Measurements from ENCODE around the gene SPPL2B.
A peak's percentile ranks its signal among the peaks of the same experiment; 100 is the strongest.

The SPPL2B gene

DNA sequence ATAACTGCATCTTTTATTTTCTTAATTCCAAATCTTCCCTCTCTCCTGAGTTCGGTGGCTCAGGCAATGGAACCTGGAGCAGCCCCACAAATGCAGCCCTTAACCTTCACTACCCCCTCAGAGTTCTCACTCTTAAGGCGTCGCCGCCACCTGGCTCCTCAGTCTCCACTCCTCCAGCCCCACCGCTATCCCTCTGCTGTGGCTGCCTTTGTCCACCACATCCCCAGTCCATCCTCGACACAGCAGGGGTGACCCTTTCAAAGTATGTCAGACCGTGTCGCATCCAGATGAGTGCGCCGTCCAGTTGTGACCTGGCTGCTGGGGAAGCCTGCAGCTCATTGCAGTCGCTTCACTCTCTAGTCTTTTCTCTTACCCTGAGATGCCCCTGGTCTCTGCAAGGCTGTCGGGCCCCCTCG, 1.0 kb downstream of the SPPL2B start:
- no peaks in the 10 kb centered on the region for H3K27me3 ChIP-seq (ENCODE audit: control insufficient read depth, insufficient read depth, low read length)
- H3K9ac ChIP-seq (ENCODE audit: low read length) = peak overlapping the region; percentile 90
- H3K4me3 ChIP-seq (ENCODE audit: low read length) = peak overlapping the region; percentile 80
- no peaks in the 10 kb centered on the region for H3K36me3 ChIP-seq (ENCODE audit: control insufficient read depth, insufficient read depth, low read length)
- peaks cover 56% of the 10 kb centered on the region for H3K4me1 ChIP-seq (ENCODE audit: control insufficient read depth, insufficient read depth, low read length)
- no peaks in the 10 kb centered on the region for H3K9me3 ChIP-seq (ENCODE audit: control insufficient read depth, low read length)

DNA sequence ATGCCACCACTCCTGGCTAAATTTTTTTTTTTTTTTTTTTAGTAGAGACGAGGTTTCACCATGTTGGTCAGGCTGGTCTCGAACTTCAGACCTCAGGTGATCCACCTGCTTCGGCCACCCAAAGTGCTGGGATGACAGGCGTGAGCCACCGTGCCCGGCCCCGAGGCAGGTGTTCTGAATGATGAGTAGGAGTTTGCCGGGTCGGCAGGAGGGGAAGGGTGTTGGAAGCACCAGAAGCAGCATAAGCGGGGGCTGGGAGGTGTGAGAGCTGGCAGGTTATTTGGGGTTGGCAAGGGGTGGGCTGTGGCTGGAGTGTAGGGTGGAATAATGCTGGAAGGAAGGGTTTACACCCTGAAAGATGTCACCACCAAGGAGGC, 1.8 kb downstream of the SPPL2B start:
- Histone ChIP-seq H3K4me3 (ENCODE audit: low read length) (peak overlapping the region; percentile 60), H3K4me1 (ENCODE audit: control insufficient read depth, insufficient read depth, low read length) (peaks cover 60% of the 10 kb centered on the region), H3K9me3 (ENCODE audit: control insufficient read depth, low read length) (no peaks in the 10 kb centered on the region), H3K27me3 (ENCODE audit: control insufficient read depth, insufficient read depth, low read length) (no peaks in the 10 kb centered on the region), H3K9ac (ENCODE audit: low read length) (peak overlapping the region; percentile 76), H3K36me3 (ENCODE audit: control insufficient read depth, insufficient read depth, low read length) (no peaks in the 10 kb centered on the region)

DNA sequence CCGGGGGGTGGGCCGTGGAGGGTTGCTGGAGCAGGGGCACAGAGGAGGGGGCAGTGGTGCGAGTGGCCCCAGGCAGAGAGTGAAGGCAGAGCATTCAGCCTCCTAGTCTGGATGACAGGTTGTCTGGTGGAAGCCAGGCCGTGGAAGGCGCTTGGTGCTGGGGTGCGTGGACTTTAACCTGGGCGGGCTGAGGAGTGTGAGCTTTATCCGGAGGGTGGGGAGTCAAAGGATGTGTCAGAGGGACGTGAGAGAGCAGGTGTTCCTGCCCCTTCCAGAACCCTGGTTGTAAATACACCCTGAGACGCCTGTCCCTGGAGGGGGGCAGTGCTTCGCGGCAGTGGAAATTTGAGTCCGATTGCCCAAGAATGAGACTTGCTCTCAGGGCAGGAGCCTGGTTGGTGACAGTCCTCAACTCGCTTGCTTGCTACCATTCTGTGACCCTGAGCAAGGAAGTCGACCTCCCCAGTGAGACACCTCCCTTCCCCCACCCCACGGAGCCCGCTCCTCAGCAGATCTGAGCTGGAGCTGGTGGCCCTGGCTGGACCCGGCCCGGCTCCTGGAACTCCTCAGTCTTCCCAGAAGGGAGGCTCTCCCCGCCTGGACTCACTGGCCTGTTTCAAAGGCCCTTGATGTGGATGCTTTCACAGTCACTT, 2.3 kb downstream of the SPPL2B start:
- Histone ChIP-seq H3K9ac (ENCODE audit: low read length) (peak overlapping the region; percentile 76), H3K9me3 (ENCODE audit: control insufficient read depth, low read length) (no peaks in the 10 kb centered on the region), H3K27me3 (ENCODE audit: control insufficient read depth, insufficient read depth, low read length) (no peaks in the 10 kb centered on the region), H3K36me3 (ENCODE audit: control insufficient read depth, insufficient read depth, low read length) (no peaks in the 10 kb centered on the region), H3K4me3 (ENCODE audit: low read length) (peak overlapping the region; percentile 60), H3K4me1 (ENCODE audit: control insufficient read depth, insufficient read depth, low read length) (peaks cover 60% of the 10 kb centered on the region)

DNA sequence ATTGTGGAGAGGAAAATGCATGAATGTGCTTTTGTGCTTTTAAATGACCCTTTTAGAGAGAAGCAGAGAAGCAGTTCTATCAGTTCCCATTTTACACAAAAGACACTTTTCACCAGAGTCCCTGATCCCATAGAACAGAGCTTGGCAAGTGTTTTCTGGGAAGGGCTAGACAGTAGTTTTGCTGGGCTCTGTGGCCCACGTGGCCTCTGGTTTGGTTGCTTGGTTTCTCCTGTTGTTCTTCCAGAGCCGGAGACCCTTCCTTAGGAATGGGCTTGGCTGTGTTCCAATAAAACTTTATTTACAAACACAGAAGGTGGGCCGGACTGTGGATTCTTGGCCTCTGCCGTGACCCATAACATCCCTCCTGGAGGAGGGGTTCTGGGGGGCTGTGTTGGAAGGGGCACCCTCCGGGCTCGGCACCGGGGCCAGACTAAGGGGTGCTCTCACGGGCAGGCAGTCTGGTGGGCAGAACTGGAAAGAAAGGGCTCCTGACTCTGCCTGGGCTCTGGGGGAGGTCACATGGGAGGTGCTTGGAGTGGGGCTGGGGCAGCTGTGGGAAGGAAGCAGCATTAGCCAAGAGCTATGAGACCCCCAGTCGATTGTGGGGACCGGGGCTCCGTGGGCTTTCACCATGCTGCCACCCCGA, 3.2 kb downstream of the SPPL2B start:
- Histone ChIP-seq H3K4me3 (ENCODE audit: low read length) (peak overlapping the region; percentile 60), H3K4me1 (ENCODE audit: control insufficient read depth, insufficient read depth, low read length) (peaks cover 58% of the 10 kb centered on the region), H3K9ac (ENCODE audit: low read length) (peak overlapping the region; percentile 76), H3K27me3 (ENCODE audit: control insufficient read depth, insufficient read depth, low read length) (no peaks in the 10 kb centered on the region), H3K9me3 (ENCODE audit: control insufficient read depth, low read length) (no peaks in the 10 kb centered on the region), H3K36me3 (ENCODE audit: control insufficient read depth, insufficient read depth, low read length) (no peaks in the 10 kb centered on the region)

DNA sequence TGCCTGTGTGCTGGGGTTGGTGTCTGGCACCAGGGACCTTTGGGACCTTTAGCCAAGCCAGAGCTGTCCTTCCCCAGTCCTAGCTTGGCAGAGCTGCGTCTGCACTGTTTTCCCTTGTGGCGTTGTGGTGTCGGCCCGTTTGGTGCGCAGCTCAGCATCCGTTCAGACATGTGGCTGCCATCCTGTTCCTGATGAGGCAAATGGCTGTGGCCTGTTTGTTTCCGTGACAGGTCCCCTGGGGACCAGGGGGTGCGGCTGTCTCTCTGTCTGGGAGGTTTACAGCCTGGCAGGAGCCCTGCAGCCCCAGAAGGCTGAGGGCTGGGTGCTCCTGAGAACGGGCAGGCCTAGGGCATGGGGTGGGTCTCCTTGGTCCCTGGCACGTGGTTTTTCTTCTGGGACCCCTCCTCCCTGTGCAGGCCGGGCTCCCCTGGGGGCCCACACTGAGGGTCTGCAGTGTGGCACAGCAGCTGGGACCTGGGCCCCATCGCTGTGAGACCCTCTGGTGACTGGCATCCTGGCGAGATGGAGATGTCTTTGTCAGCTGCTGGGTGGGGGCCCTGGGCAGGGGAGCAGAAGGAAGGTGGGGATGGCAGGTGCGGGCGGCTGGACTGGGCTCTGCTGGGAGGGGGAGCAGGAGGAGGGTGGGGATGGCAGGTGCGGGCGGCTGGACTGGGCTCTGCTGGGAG, 4.0 kb downstream of the SPPL2B start:
- Histone ChIP-seq H3K9me3 (ENCODE audit: control insufficient read depth, low read length) (no peaks in the 10 kb centered on the region), H3K4me1 (ENCODE audit: control insufficient read depth, insufficient read depth, low read length) (peaks cover 50% of the 10 kb centered on the region), H3K4me3 (ENCODE audit: low read length) (no peak overlapping the region), H3K9ac (ENCODE audit: low read length) (peak overlapping the region; percentile 53), H3K27me3 (ENCODE audit: control insufficient read depth, insufficient read depth, low read length) (no peaks in the 10 kb centered on the region), H3K36me3 (ENCODE audit: control insufficient read depth, insufficient read depth, low read length) (no peaks in the 10 kb centered on the region)

DNA sequence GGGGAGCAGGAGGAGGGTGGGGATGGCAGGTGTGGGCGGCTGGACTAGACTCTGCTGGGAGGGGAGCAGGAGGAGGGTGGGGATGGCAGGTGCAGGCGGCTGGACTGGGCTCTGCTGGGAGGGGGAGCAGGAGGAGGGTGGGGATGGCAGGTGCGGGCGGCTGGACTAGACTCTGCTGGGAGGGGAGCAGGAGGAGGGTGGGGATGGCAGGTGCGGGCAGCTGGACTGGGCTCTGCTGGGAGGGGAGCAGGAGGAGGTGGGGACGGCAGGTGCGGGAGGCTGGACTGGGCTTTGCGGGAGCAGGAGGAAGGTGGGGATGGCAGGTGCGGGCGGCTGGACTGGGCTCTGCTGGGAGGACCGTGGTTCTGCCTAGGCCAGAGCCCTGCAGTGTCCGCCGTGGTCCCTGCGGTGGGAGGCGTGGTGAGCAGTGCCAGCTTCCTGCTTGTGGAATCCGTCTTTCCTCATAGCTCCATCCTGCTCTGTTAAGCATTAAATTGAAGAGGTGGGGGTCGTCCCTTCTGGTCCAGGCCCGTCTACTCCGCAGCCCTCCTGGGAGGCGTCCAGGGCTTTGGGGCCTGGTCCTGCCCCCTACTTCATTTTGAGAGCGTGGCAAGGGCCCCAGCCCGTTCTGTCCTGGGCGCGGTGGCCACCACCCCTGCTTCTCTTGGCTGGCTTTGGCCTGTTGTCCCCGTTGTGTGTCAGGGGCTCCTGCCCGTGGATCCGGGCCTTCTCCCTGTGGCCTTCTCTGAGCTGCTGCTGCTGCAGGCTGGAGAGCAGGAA, 4.7 kb downstream of the SPPL2B start:
- Histone ChIP-seq H3K27me3 (ENCODE audit: control insufficient read depth, insufficient read depth, low read length) (no peaks in the 10 kb centered on the region), H3K4me1 (ENCODE audit: control insufficient read depth, insufficient read depth, low read length) (peaks cover 48% of the 10 kb centered on the region), H3K9me3 (ENCODE audit: control insufficient read depth, low read length) (no peaks in the 10 kb centered on the region), H3K36me3 (ENCODE audit: control insufficient read depth, insufficient read depth, low read length) (no peaks in the 10 kb centered on the region), H3K9ac (ENCODE audit: low read length) (peak overlapping the region; percentile 65), H3K4me3 (ENCODE audit: low read length) (no peak overlapping the region)

- H3K27me3 ChIP-seq (ENCODE audit: control insufficient read depth, insufficient read depth, low read length) = no peaks in the 10 kb centered on the region
- H3K9ac ChIP-seq (ENCODE audit: low read length) = peak overlapping the region; percentile 65
- no peak overlapping the region for H3K4me3 ChIP-seq (ENCODE audit: low read length)
- H3K9me3 ChIP-seq (ENCODE audit: control insufficient read depth, low read length) = no peaks in the 10 kb centered on the region
- H3K4me1 ChIP-seq (ENCODE audit: control insufficient read depth, insufficient read depth, low read length) = peaks cover 48% of the 10 kb centered on the region
- H3K36me3 ChIP-seq (ENCODE audit: control insufficient read depth, insufficient read depth, low read length) = no peaks in the 10 kb centered on the region
These were observed 5.3 kb downstream of the SPPL2B start for GRCh38 chr19:2333807-2334211.

- Histone ChIP-seq H3K27me3 (ENCODE audit: control insufficient read depth, insufficient read depth, low read length) (no peaks in the 10 kb centered on the region), H3K4me3 (ENCODE audit: low read length) (no peak overlapping the region), H3K9ac (ENCODE audit: low read length) (peak overlapping the region; percentile 65), H3K4me1 (ENCODE audit: control insufficient read depth, insufficient read depth, low read length) (peaks cover 54% of the 10 kb centered on the region), H3K9me3 (ENCODE audit: control insufficient read depth, low read length) (no peaks in the 10 kb centered on the region), H3K36me3 (ENCODE audit: control insufficient read depth, insufficient read depth, low read length) (no peaks in the 10 kb centered on the region)
These were observed 5.9 kb downstream of the SPPL2B start for GRCh38 chr19:2334426-2334825.

DNA sequence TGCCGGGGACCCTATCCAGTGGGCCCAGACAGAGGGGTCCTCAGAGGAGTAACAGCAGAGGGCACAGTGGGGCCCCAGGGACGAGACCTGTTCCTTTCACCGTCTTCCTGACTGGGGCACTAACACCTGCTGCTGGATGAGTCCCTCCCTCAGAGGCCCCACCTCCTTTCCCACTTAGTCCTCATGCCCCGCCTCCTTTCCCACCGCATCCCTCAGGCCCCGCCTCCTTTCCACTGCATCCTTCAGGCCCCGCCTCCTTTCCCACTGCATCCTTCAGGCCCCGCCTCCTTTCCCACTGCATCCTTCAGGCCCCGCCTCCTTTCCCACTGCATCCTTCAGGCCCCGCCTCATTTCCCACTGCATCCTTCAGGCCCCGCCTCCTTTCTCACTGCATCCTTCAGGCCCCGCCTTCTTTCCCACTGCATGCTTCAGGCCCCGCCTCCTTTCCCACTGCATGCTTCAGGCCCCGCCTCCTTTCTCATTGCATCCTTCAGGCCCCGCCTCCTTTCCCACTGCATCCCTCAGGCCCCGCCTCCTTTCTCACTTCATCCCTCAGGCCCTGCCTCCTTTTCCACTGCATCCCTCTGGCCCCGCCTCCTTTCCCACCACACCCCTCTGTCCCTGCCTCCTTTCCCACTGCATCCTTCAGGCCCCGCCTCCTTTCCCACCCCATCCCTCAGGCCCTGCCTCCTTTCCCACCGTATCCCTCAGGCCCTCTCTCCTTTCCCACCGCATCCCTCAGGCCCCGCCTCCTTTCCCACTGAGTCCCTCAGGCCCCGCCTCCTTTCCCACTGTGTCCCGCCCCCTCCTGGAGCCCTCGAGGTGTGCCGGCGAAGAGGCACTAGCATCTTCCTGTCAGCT, 6.7 kb downstream of the SPPL2B start:
- Histone ChIP-seq H3K9ac (ENCODE audit: low read length) (no peak overlapping the region), H3K36me3 (ENCODE audit: control insufficient read depth, insufficient read depth, low read length) (no peaks in the 10 kb centered on the region), H3K9me3 (ENCODE audit: control insufficient read depth, low read length) (no peaks in the 10 kb centered on the region), H3K4me1 (ENCODE audit: control insufficient read depth, insufficient read depth, low read length) (peaks cover 55% of the 10 kb centered on the region), H3K4me3 (ENCODE audit: low read length) (no peak overlapping the region), H3K27me3 (ENCODE audit: control insufficient read depth, insufficient read depth, low read length) (no peaks in the 10 kb centered on the region)

- Histone ChIP-seq H3K36me3 (ENCODE audit: control insufficient read depth, insufficient read depth, low read length) (no peaks in the 10 kb centered on the region), H3K9me3 (ENCODE audit: control insufficient read depth, low read length) (no peaks in the 10 kb centered on the region), H3K4me1 (ENCODE audit: control insufficient read depth, insufficient read depth, low read length) (peaks cover 48% of the 10 kb centered on the region), H3K27me3 (ENCODE audit: control insufficient read depth, insufficient read depth, low read length) (no peaks in the 10 kb centered on the region), H3K9ac (ENCODE audit: low read length) (no peak overlapping the region), H3K4me3 (ENCODE audit: low read length) (no peak overlapping the region)
These were observed 7.4 kb downstream of the SPPL2B start for GRCh38 chr19:2335848-2336247.

DNA sequence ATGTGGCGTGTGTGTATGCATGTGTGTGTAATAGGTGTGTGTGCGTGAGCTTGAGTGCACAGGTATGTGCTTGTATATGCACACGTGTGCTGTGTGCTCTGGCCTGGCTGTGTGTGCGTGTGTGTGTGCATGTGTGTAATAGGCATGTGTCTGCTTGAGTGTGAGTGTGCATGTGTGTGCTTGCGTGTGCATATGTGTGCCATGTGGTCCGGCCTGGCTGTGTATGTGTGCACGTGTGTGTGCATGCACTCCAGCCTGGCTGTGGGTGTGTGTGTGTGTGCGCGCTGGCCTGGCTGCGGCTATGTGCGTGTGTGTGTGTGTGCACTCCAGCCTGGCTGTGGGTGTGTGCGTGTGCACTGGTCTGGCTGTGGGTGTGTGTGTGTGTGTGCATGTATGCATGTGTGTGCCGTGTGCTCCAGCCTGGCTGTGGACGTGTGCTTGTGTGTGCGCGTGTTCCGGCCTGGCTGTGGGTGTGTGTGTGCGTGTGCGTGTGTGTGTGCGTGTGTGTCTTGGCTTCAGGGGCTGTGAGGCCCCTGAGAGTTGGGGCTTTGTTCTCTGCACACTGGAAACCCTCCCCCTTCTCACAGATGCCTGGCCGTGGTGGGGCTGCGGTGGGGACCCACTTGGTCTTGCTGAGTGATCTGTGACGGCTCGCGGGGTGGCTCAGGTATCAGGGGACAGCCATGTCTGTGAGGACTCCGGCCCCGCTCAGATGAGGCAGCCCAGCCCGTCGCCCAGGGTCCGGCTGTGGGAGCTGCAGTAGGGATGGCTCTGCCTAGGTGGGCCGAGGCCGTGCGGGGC, 8.2 kb downstream of the SPPL2B start:
- no peaks in the 10 kb centered on the region for H3K36me3 ChIP-seq (ENCODE audit: control insufficient read depth, insufficient read depth, low read length)

More for the DNA sequence above, 8.2 kb downstream of the SPPL2B start:
- Histone ChIP-seq H3K9me3 (ENCODE audit: control insufficient read depth, low read length) (no peaks in the 10 kb centered on the region), H3K4me1 (ENCODE audit: control insufficient read depth, insufficient read depth, low read length) (peaks cover 40% of the 10 kb centered on the region), H3K9ac (ENCODE audit: low read length) (no peak overlapping the region), H3K4me3 (ENCODE audit: low read length) (no peak overlapping the region), H3K27me3 (ENCODE audit: control insufficient read depth, insufficient read depth, low read length) (no peaks in the 10 kb centered on the region)

Measured in mucosa of stomach (tissue), 1 donor.